ENCODE data around the gene SPRR2G.
"Not testable (repeated sequence)": the region's sequence is repeated elsewhere in the genome, so short reads cannot be mapped to it uniquely, and the experiment has no call there.

Gene SPRR2G

GRCh38 chr1:153150846-153151245 is at the start of gene SPRR2G:
Gene SPRR2G, minus strand, starts transcription at chr1:153150890. Its CDS starts 780 bp downstream, at chr1:153150110.
- TF ChIP-seq POLR2A (IDR thresholded peaks at IDR 0.05; ENCODE audit: extremely low read depth, insufficient read length), result no peak
- no peak for TF ChIP-seq CTCF (IDR thresholded peaks at IDR 0.05; ENCODE audit: low read depth, low read length)
- TF ChIP-seq MAX (IDR thresholded peaks at IDR 0.05; ENCODE audit: low read depth, low read length), result no peak
- no peak for TF ChIP-seq MYC (IDR thresholded peaks at IDR 0.05; ENCODE audit: low read depth, low read length)
- no peak within 1 kb of the TSS for H3K4me3 ChIP-seq (ENCODE audit: low read depth, low read length)
- DNase-seq (ENCODE audit: low read depth), result no peak

GRCh38 chr1:153195216-153195615 is 44.5 kb upstream of the SPRR2G start:
- no peak for DNase-seq (ENCODE audit: low read depth)
- TF ChIP-seq CTCF (IDR thresholded peaks at IDR 0.05; ENCODE audit: low read depth, low read length) (no peak), MAX (IDR thresholded peaks at IDR 0.05; ENCODE audit: low read depth, low read length) (no peak), MYC (IDR thresholded peaks at IDR 0.05; ENCODE audit: low read depth, low read length) (no peak), POLR2A (IDR thresholded peaks at IDR 0.05; ENCODE audit: extremely low read depth, insufficient read length) (no peak)
- H3K4me3 ChIP-seq (ENCODE audit: low read depth, low read length), result no peak overlapping the region

DNA sequence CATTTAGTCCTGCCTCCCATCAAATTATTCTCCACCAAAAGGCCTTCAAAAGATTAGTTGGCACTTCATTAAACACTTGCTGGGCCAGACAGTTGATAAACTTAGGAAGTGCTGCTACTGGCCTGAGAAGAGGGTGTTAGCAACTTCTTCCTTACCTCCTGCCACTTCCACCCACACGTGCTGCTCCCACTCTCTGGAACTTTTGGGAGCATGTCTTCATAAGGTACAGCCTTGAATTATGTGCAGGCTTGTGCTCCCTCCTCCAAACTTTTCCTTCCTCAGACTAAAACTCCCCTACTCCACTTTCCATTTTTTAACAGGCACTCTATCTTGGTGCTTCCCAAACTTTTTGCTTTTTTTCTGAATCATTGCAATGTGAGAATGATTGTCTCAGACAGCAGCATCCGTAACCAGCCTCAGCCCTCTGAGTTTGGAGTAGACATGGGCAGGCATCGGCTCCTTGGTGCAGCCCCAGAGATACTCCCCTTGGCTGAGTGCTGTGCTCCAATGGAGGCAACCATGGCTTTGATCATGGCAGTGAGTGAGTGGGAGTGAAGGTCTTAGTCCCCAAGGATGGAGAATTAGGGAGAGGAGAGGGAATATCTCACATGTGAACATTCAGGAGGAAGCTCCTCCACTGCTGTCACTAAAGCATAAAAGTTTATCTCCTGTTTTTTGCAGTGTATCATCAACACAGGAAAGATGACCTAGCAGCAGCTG is 43.8 kb upstream of the SPRR2G start:
- TF ChIP-seq CTCF (IDR thresholded peaks at IDR 0.05; ENCODE audit: low read depth, low read length) (no peak), MAX (IDR thresholded peaks at IDR 0.05; ENCODE audit: low read depth, low read length) (no peak), MYC (IDR thresholded peaks at IDR 0.05; ENCODE audit: low read depth, low read length) (no peak), POLR2A (IDR thresholded peaks at IDR 0.05; ENCODE audit: extremely low read depth, insufficient read length) (no peak)
- H3K4me3 ChIP-seq (ENCODE audit: low read depth, low read length), result no peak overlapping the region
- DNase-seq (ENCODE audit: low read depth), result no peak

- no peak overlapping the region for H3K4me3 ChIP-seq (ENCODE audit: low read depth, low read length)
- TF ChIP-seq CTCF (IDR thresholded peaks at IDR 0.05; ENCODE audit: low read depth, low read length) (peak; percentile 39), MYC (IDR thresholded peaks at IDR 0.05; ENCODE audit: low read depth, low read length) (no peak)
- peak; percentile 20 for DNase-seq (ENCODE audit: low read depth)
Observed at GRCh38 chr1:153192697-153193096, 42.0 kb upstream of the SPRR2G start.

- no peak overlapping the region for H3K4me3 ChIP-seq (ENCODE audit: low read depth, low read length)
- DNase-seq (ENCODE audit: low read depth), result no peak
- TF ChIP-seq MYC (IDR thresholded peaks at IDR 0.05; ENCODE audit: low read depth, low read length), result no peak
- no peak for TF ChIP-seq MAX (IDR thresholded peaks at IDR 0.05; ENCODE audit: low read depth, low read length)
- TF ChIP-seq CTCF (IDR thresholded peaks at IDR 0.05; ENCODE audit: low read depth, low read length), result peak; percentile 22
Observed at GRCh38 chr1:153190373-153190772, 39.7 kb upstream of the SPRR2G start.

DNA sequence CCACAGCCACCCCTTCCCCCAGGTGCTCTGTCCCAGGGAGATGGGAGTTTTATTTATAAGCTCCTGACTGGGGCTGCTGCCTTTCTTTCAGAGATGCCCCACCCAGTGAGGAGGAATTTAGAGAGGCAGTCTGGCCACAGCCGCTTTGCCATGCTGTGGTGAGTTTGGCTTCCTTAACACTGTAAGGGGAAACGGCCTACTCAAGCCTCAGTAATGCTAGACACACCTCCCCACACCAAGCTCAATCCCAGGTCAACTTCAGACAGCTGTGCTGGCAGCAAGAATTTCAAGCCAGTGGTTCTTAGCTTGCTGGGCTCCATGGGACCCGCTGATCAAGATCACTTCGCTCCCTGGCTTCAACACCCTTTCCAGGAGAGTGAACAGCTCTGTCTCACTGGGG is 37.6 kb upstream of the SPRR2G start:
- DNase-seq (ENCODE audit: low read depth); H3K4me3 ChIP-seq (ENCODE audit: low read depth, low read length): not testable (repeated sequence)

All from NB4 (cell line).